Neuronal stem cell (in vitro differentiated cells): ENCODE data around the gene CBX5.

Experiments
- DNase-seq: peaks from one replicate; pipeline ENCODE4 v3.0.0-alpha.2; 2013; ENCODE audit warnings: low spot score
- H2AFZ ChIP-seq: one replicate; pipeline ENCODE4 v1.6.1; 2013; ENCODE audit warnings: mild to moderate bottlenecking, low read length, inconsistent platforms
- H2AK5ac ChIP-seq: 2 replicates; pipeline ENCODE4 v1.6.1; 2013; ENCODE audit warnings: low read depth, mild to moderate bottlenecking, inconsistent platforms, low read length, moderate library complexity, mixed read lengths
- H2BK120ac ChIP-seq: 2 replicates; pipeline ENCODE4 v1.6.1; 2013; ENCODE audit warnings: low read depth, mild to moderate bottlenecking, inconsistent platforms, low read length, moderate library complexity, mixed read lengths
- H2BK12ac ChIP-seq: one replicate; pipeline ENCODE4 v1.6.1; 2013; ENCODE audit warnings: low read length, inconsistent platforms
- H2BK15ac ChIP-seq: 2 replicates; pipeline ENCODE4 v1.6.1; 2013; ENCODE audit warnings: mild to moderate bottlenecking, low read length, inconsistent platforms, mixed read lengths
- H2BK5ac ChIP-seq: one replicate; pipeline ENCODE4 v1.6.1; 2013; ENCODE audit warnings: inconsistent platforms, mild to moderate bottlenecking, low read length, moderate library complexity
- H3K14ac ChIP-seq: one replicate; pipeline ENCODE4 v1.6.1; 2013; ENCODE audit warnings: low read length, inconsistent platforms
- H3K18ac ChIP-seq: 2 replicates; pipeline ENCODE4 v1.6.1; 2013; ENCODE audit warnings: low read length, inconsistent platforms
- H3K23ac ChIP-seq: 2 replicates; pipeline ENCODE4 v1.6.1; 2013; ENCODE audit warnings: low read depth, mild to moderate bottlenecking, mixed read lengths, low read length, inconsistent platforms; ENCODE audit not compliant: poor library complexity
- H3K27ac ChIP-seq: replicated peaks from 3 replicates; pipeline ENCODE4 v1.5.1; 2013; ENCODE audit warnings: low read length, inconsistent platforms
- H3K27me3 ChIP-seq, 3 experiments: 2 replicates each; pipeline ENCODE4 v1.6.1; 2013; ENCODE audit warnings: low read length in 3 of 3, mild to moderate bottlenecking in 2 of 3, inconsistent platforms in 1 of 3, low read depth in 1 of 3, mixed read lengths in 1 of 3, moderate library complexity in 1 of 3; ENCODE audit not compliant: control insufficient read depth in 3 of 3, insufficient read depth in 3 of 3
- H3K36me3 ChIP-seq, 2 donors: replicated peaks in 1 of 2; 2 replicates each; pipeline ENCODE4 v1.6.1; 2013; ENCODE audit warnings: low read length in 2 of 2; ENCODE audit not compliant: control insufficient read depth in 2 of 2, insufficient read depth in 2 of 2
- H3K4ac ChIP-seq: 2 replicates; pipeline ENCODE4 v1.6.1; 2013; ENCODE audit warnings: inconsistent platforms, mild to moderate bottlenecking, low read length, moderate library complexity
- H3K4me1 ChIP-seq, 2 donors: 1 replicate in 1 of 2; 2 replicates in 1 of 2; pipeline ENCODE4 v1.6.1; 2013; ENCODE audit warnings: low read length in 2 of 2, low read depth in 1 of 2; ENCODE audit not compliant: control insufficient read depth in 2 of 2, insufficient read depth in 1 of 2
- H3K4me2 ChIP-seq: one replicate; pipeline ENCODE4 v1.6.1; 2013; ENCODE audit warnings: mild to moderate bottlenecking, low read length, inconsistent platforms; ENCODE audit not compliant: insufficient read depth, poor library complexity, severe bottlenecking
- H3K4me3 ChIP-seq, 2 donors: 2 replicates each; pipeline ENCODE4 v1.5.1; 2013; ENCODE audit warnings: low read length in 2 of 2, mild to moderate bottlenecking in 2 of 2, inconsistent platforms in 1 of 2, moderate library complexity in 1 of 2
- H3K79me1 ChIP-seq: one replicate; pipeline ENCODE4 v1.6.1; 2013; ENCODE audit warnings: low read depth, mild to moderate bottlenecking, inconsistent platforms, low read length, moderate library complexity
- H3K9ac ChIP-seq: one replicate; pipeline ENCODE4 v1.6.1; 2013; ENCODE audit warnings: mild to moderate bottlenecking, low read depth, low read length, inconsistent platforms; ENCODE audit not compliant: poor library complexity
- H3K9me3 ChIP-seq, 2 donors: replicated peaks in 1 of 2; 2 replicates each; pipeline versions ENCODE3 to v1.6.1; 2013; ENCODE audit warnings: low read length in 2 of 2, mild to moderate bottlenecking in 2 of 2, inconsistent platforms in 1 of 2, low read depth in 1 of 2, mixed read lengths in 1 of 2, moderate library complexity in 1 of 2; ENCODE audit not compliant: control insufficient read depth in 2 of 2, insufficient read depth in 1 of 2
- H4K8ac ChIP-seq: one replicate; pipeline ENCODE4 v1.6.1; 2013; ENCODE audit warnings: low read depth, mild to moderate bottlenecking, inconsistent platforms, low read length, moderate library complexity
- H4K91ac ChIP-seq: one replicate; pipeline ENCODE4 v1.6.1; 2013; ENCODE audit warnings: low read length, low read depth, mild to moderate bottlenecking, inconsistent platforms; ENCODE audit not compliant: poor library complexity
- WGBS, 2 donors: extraction: QIAGEN DNeasy Blood & Tissue Kit; methylation state at CpG; one replicate each; pipeline ENCODE4 v1.1.7; 2013; ENCODE audit warnings: missing lambda C conversion rate in 2 of 2, mixed read lengths in 1 of 2; ENCODE audit not compliant: insufficient read length in 2 of 2, insufficient replicate concordance in 1 of 2; ENCODE audit errors: extremely low coverage in 2 of 2; 5-methylcytosine and 5-hydroxymethylcytosine counted together

CBX5 gene

GRCh38 chr12:54216797-54217661 is 62.9 kb downstream of the CBX5 start:
- peak; percentile 84 for DNase-seq
- H3K9ac ChIP-seq = peak overlapping the region; percentile 85
- H3K23ac ChIP-seq = peak overlapping the region; percentile 1
- peak overlapping the region; percentile 91 for H3K18ac ChIP-seq
- H3K14ac ChIP-seq = peak overlapping the region; percentile 10
- peak overlapping the region; percentile 69 for H3K4me2 ChIP-seq
- H3K27ac ChIP-seq = no peak overlapping the region
- H3K4me3 ChIP-seq = peak overlapping the region; percentile 43 to 77
- peaks cover 10 to 31% (median 31%) of the 10 kb centered on the region in 3 experiments for H3K27me3 ChIP-seq
- H2AK5ac ChIP-seq = peak overlapping the region; percentile 73
- no peaks in the 10 kb centered on the region for H3K36me3 ChIP-seq
- peak overlapping the region; percentile 92 for H2AFZ ChIP-seq
- no CpG with 5 or more reads among the region's 34 CpGs for WGBS, 2 donors
- no peak overlapping the region for H3K4ac ChIP-seq
- H2BK120ac ChIP-seq = no peak overlapping the region
- no peak overlapping the region for H4K91ac ChIP-seq
- H2BK12ac ChIP-seq = no peak overlapping the region
- peaks cover 0 to 1% of the 10 kb centered on the region in 2 donors for H3K9me3 ChIP-seq
- H4K8ac ChIP-seq = no peak overlapping the region
- peak overlapping the region; percentile 33 for H2BK5ac ChIP-seq
- H3K79me1 ChIP-seq = no peaks in the 10 kb centered on the region
- peaks cover 10 to 16% of the 10 kb centered on the region in 2 donors for H3K4me1 ChIP-seq
- peak overlapping the region; percentile 52 for H2BK15ac ChIP-seq

GRCh38 chr12:54215989-54216796 is 63.7 kb downstream of the CBX5 start:
- Histone ChIP-seq H3K9me3 (peaks cover 0 to 1% of the 10 kb centered on the region in 2 donors), H2BK5ac (no peak overlapping the region), H3K23ac (no peak overlapping the region), H3K27ac (no peak overlapping the region), H3K27me3 (peaks cover 10 to 39% (median 31%) of the 10 kb centered on the region in 3 experiments), H3K9ac (peak overlapping the region; percentile 22), H4K8ac (no peak overlapping the region), H3K4me2 (no peak overlapping the region), H2BK12ac (no peak overlapping the region), H2BK15ac (peak overlapping the region; percentile 61), H3K14ac (peak overlapping the region; percentile 15), H2BK120ac (no peak overlapping the region), H3K4me3 (no peak overlapping the region), H4K91ac (no peak overlapping the region), H2AFZ (no peak overlapping the region), H2AK5ac (peak overlapping the region; percentile 92), H3K36me3 (no peaks in the 10 kb centered on the region), H3K4ac (no peak overlapping the region), H3K4me1 (peaks cover 10 to 16% of the 10 kb centered on the region in 2 donors), H3K18ac (peak overlapping the region; percentile 86), H3K79me1 (no peaks in the 10 kb centered on the region)
- DNase-seq = no peak
- WGBS, 2 donors = no CpG with 5 or more reads among the region's 31 CpGs

- DNase-seq = peak; percentile 90
- WGBS, 2 donors = no CpG with 5 or more reads among the region's 33 CpGs
- no peak overlapping the region for H2AK5ac ChIP-seq
- no peak overlapping the region for H3K23ac ChIP-seq
- H3K4me1 ChIP-seq = peaks cover 10 to 18% of the 10 kb centered on the region in 2 donors
- peaks cover 10 to 54% (median 31%) of the 10 kb centered on the region in 3 experiments for H3K27me3 ChIP-seq
- H2BK12ac ChIP-seq = peak overlapping the region; percentile 35
- no peak overlapping the region for H4K8ac ChIP-seq
- H3K9ac ChIP-seq = no peak overlapping the region
- H2BK15ac ChIP-seq = no peak overlapping the region
- no peak overlapping the region for H2BK5ac ChIP-seq
- no peak overlapping the region for H4K91ac ChIP-seq
- H3K36me3 ChIP-seq = no peaks in the 10 kb centered on the region
- peak overlapping the region; percentile 44 for H3K4me2 ChIP-seq
- peak overlapping the region; percentile 71 for H2AFZ ChIP-seq
- peaks cover 0 to 1% of the 10 kb centered on the region in 2 donors for H3K9me3 ChIP-seq
- peak overlapping the region; percentile 73 for H3K18ac ChIP-seq
- no peak overlapping the region for H3K4me3 ChIP-seq
- H2BK120ac ChIP-seq = no peak overlapping the region
- no peaks in the 10 kb centered on the region for H3K79me1 ChIP-seq
- H3K4ac ChIP-seq = no peak overlapping the region
- peak overlapping the region; percentile 32 for H3K14ac ChIP-seq
- H3K27ac ChIP-seq = no peak overlapping the region
Measured at GRCh38 chr12:54214553-54215406, 65.1 kb downstream of the CBX5 start.
